H1 (cell line): ENCODE results near the gene TREM1. TPM values are rescaled to one million over a fixed set of nuclear protein-coding genes. Genes with fewer than 3 reads are reported as not detected.
A peak's percentile ranks its signal among the peaks of the same experiment; 100 is the strongest.

Source experiments
- CTCF ChIA-PET: fragments of 300-600 bp; sonication (Branson Sonifier 250); formaldehyde crosslinking; loops from one replicate; lab custom pipeline; 2021; ENCODE audit not compliant: partially characterized antibody; lab: Charles Lee
- POLR2A ChIA-PET: fragments of 300-600 bp; sonication (Branson Sonifier 250); formaldehyde crosslinking; loops from one replicate; lab custom pipeline; 2021; ENCODE audit warnings: inconsistent platforms; ENCODE audit not compliant: partially characterized antibody; lab: Charles Lee
- DNase-seq, 2 experiments: peaks; one replicate each; pipeline versions ENCODE4 v3.0.0 to v3.0.0-alpha.2; 2010 to 2022; ENCODE audit warnings: low spot score in 2 of 2, low read depth in 1 of 2, mixed read lengths in 1 of 2
- FAIRE-seq: peaks from 2 replicates; lab custom pipeline; 2011; peaks lifted over from hg19 to GRCh38; lab: Jason Lieb, UNC
- H2AFZ ChIP-seq: 2 replicates; pipeline ENCODE4 v1.8.1; 2012; ENCODE audit warnings: low read length, inconsistent platforms
- H2AK5ac ChIP-seq: 2 replicates; pipeline ENCODE4 v1.6.1; 2013; ENCODE audit warnings: low read depth, low read length
- H2BK120ac ChIP-seq: replicated peaks from 2 replicates; pipeline ENCODE3; 2013; ENCODE audit warnings: low read depth, low read length, inconsistent platforms
- H2BK12ac ChIP-seq: 2 replicates; pipeline ENCODE4 v1.6.1; 2013; ENCODE audit warnings: low read depth, low read length
- H2BK15ac ChIP-seq: 2 replicates; pipeline ENCODE4 v1.6.1; 2013; ENCODE audit warnings: low read length
- H2BK20ac ChIP-seq: 2 replicates; pipeline ENCODE4 v1.6.1; 2013; ENCODE audit warnings: low read length
- H2BK5ac ChIP-seq: 2 replicates; pipeline ENCODE4 v1.6.1; 2013; ENCODE audit warnings: low read depth, low read length
- H3K14ac ChIP-seq: 2 replicates; pipeline ENCODE4 v1.6.1; 2013; ENCODE audit warnings: inconsistent platforms; ENCODE audit not compliant: insufficient read length
- H3K18ac ChIP-seq: 2 replicates; pipeline ENCODE4 v1.6.1; 2013; ENCODE audit warnings: low read length; ENCODE audit errors: extremely low read depth
- H3K23ac ChIP-seq: 2 replicates; pipeline ENCODE4 v1.6.1; 2013; ENCODE audit warnings: inconsistent platforms; ENCODE audit not compliant: insufficient read length
- H3K23me2 ChIP-seq: 2 replicates; pipeline ENCODE4 v1.6.1; 2013; ENCODE audit warnings: low read depth, low read length
- H3K27ac ChIP-seq: 2 replicates; pipeline ENCODE4 v1.6.1; 2011; ENCODE audit warnings: low read depth, low read length, inconsistent platforms
- H3K27me3 ChIP-seq, 4 experiments: replicated peaks in 1 of 4; 1 replicate in 1 of 4; 2 replicates in 3 of 4; pipeline versions ENCODE4 v1.6.1 to v1.8.1; 2011 to 2013; ENCODE audit warnings: low read length in 3 of 4, mild to moderate bottlenecking in 3 of 4, inconsistent platforms in 2 of 4, mixed read lengths in 2 of 4, moderate library complexity in 1 of 4; ENCODE audit not compliant: control insufficient read depth in 3 of 4, insufficient read depth in 3 of 4; ENCODE audit errors: extremely low read depth in 1 of 4
- H3K36me3 ChIP-seq, 4 experiments: 2 replicates each; pipeline versions ENCODE4 v1.6.1 to v1.8.1; 2011 to 2013; ENCODE audit warnings: mild to moderate bottlenecking in 4 of 4, low read length in 3 of 4, moderate library complexity in 2 of 4, control low read depth in 1 of 4, inconsistent platforms in 1 of 4; ENCODE audit not compliant: insufficient read depth in 4 of 4, control insufficient read depth in 2 of 4
- H3K4ac ChIP-seq: replicated peaks from 2 replicates; pipeline ENCODE3; 2013; ENCODE audit warnings: low read length, low read depth, mixed read lengths, inconsistent platforms; ENCODE audit not compliant: insufficient read length
- H3K4me1 ChIP-seq, 4 experiments: replicated peaks in 1 of 4; 1 replicate in 1 of 4; 2 replicates in 3 of 4; pipeline versions ENCODE4 v1.6.1 to v1.8.1; 2011 to 2013; ENCODE audit warnings: low read length in 3 of 4, inconsistent platforms in 2 of 4, mixed read lengths in 1 of 4; ENCODE audit not compliant: insufficient read depth in 4 of 4, control insufficient read depth in 3 of 4
- H3K4me2 ChIP-seq, 2 experiments: 2 replicates each; pipeline versions ENCODE4 v1.6.1 to v1.8.1; 2011 to 2013; ENCODE audit warnings: low read depth in 2 of 2, low read length in 2 of 2, control low read depth in 1 of 2, inconsistent platforms in 1 of 2, mild to moderate bottlenecking in 1 of 2; ENCODE audit not compliant: insufficient read depth in 1 of 2
- H3K4me3 ChIP-seq, 4 experiments: fragments of 200-600, 300-600 bp in 1 of 4; sonication (generic), shearing (Covaris generic), sonication (Bioruptor Twin) in 1 of 4; 2 replicates each; pipeline versions ENCODE4 v1.5.1 to v1.8.1; 2011 to 2016; ENCODE audit warnings: low read length in 4 of 4, low read depth in 3 of 4, control low read depth in 2 of 4, inconsistent platforms in 2 of 4, mild to moderate bottlenecking in 2 of 4, mixed read lengths in 1 of 4, moderate library complexity in 1 of 4; ENCODE audit not compliant: insufficient read depth in 2 of 4; ENCODE audit errors: extremely low read depth in 1 of 4
- H3K56ac ChIP-seq: replicated peaks from 2 replicates; pipeline ENCODE3; 2013; ENCODE audit warnings: low read depth, mild to moderate bottlenecking, mixed read lengths, low read length, inconsistent platforms; ENCODE audit not compliant: insufficient read length
- H3K79me1 ChIP-seq: 2 replicates; pipeline ENCODE4 v1.6.1; 2013; ENCODE audit warnings: low read depth, low read length, control low read depth
- H3K79me2 ChIP-seq, 2 experiments: 2 replicates each; pipeline versions ENCODE4 v1.6.1 to v1.8.1; 2012 to 2013; ENCODE audit warnings: low read length in 2 of 2, mild to moderate bottlenecking in 2 of 2, inconsistent platforms in 1 of 2; ENCODE audit not compliant: insufficient read depth in 2 of 2, control insufficient read depth in 1 of 2
- H3K9ac ChIP-seq, 4 experiments: replicated peaks in 1 of 4; 1 replicate in 1 of 4; 2 replicates in 3 of 4; pipeline versions ENCODE4 v1.6.1 to v1.8.1; 2011 to 2013; ENCODE audit warnings: low read depth in 3 of 4, low read length in 3 of 4, control low read depth in 2 of 4, mild to moderate bottlenecking in 2 of 4, moderate library complexity in 2 of 4, inconsistent platforms in 1 of 4; ENCODE audit errors: extremely low read depth in 1 of 4
- H3K9me3 ChIP-seq, 2 experiments: 2 replicates each; pipeline versions ENCODE4 v1.6.1 to v1.8.1; 2012 to 2013; ENCODE audit warnings: mild to moderate bottlenecking in 2 of 2, moderate library complexity in 2 of 2, control low read depth in 1 of 2, inconsistent platforms in 1 of 2, low read depth in 1 of 2, low read length in 1 of 2, mixed read lengths in 1 of 2; ENCODE audit not compliant: insufficient read depth in 2 of 2
- H4K20me1 ChIP-seq, 2 experiments: replicated peaks in 1 of 2; 2 replicates each; pipeline versions ENCODE3 to v1.8.1; 2011 to 2013; ENCODE audit warnings: inconsistent platforms in 2 of 2, low read length in 2 of 2, mild to moderate bottlenecking in 1 of 2; ENCODE audit not compliant: insufficient read depth in 2 of 2, control insufficient read depth in 1 of 2
- H4K5ac ChIP-seq: 2 replicates; pipeline ENCODE4 v1.6.1; 2013; ENCODE audit warnings: low read length, low read depth, mixed read lengths, inconsistent platforms; ENCODE audit not compliant: insufficient read length
- H4K8ac ChIP-seq: 2 replicates; pipeline ENCODE4 v1.8.0; 2013; ENCODE audit warnings: mild to moderate bottlenecking, moderate library complexity, low read length, inconsistent platforms; ENCODE audit not compliant: insufficient read depth; ENCODE audit errors: extremely low read depth
- H4K91ac ChIP-seq: replicated peaks from 2 replicates; pipeline ENCODE3; 2013; ENCODE audit warnings: low read length, mixed read lengths, inconsistent platforms; ENCODE audit not compliant: insufficient read length
- BACH1 ChIP-seq: IDR thresholded peaks from 2 replicates; pipeline ENCODE4 v1.6.1; 2012; ENCODE audit warnings: low read length, improper control_type of control experiment
- CBX5 ChIP-seq: fragments of 300-800, 300-1000 bp; sonication (generic); IDR thresholded peaks from 2 replicates; pipeline ENCODE4 v1.7.1; 2016; ENCODE audit warnings: antibody characterized with exemption, low read length, low read depth
- CHD1 ChIP-seq: IDR thresholded peaks from 2 replicates; pipeline ENCODE4 v1.6.1; 2012; ENCODE audit warnings: low read depth, low read length, improper control_type of control experiment
- CTBP2 ChIP-seq: IDR thresholded peaks from 2 replicates; pipeline ENCODE4 v1.7.0; 2011; ENCODE audit warnings: borderline replicate concordance, mild to moderate bottlenecking, moderate library complexity, mixed read lengths, low read length; ENCODE audit not compliant: insufficient read depth, insufficient read length
- HDAC2 ChIP-seq, 2 experiments: fragments of 300-600 bp in 1 of 2; sonication (generic) in 1 of 2; IDR thresholded peaks; 2 replicates each; pipeline ENCODE4 v1.6.1; 2011 to 2012; ENCODE audit warnings: low read depth in 2 of 2, low read length in 2 of 2, mild to moderate bottlenecking in 2 of 2, moderate library complexity in 2 of 2, borderline replicate concordance in 1 of 2, inconsistent platforms in 1 of 2
- KDM4A ChIP-seq: IDR thresholded peaks from one replicate; pipeline ENCODE4 v1.7.1; 2012; ENCODE audit warnings: low read depth, mild to moderate bottlenecking, moderate library complexity, low read length, inconsistent platforms; ENCODE audit not compliant: severe bottlenecking
- KDM5A ChIP-seq: fragments of 200-600 bp; IDR thresholded peaks from 2 replicates; pipeline ENCODE4 v1.7.1; 2012; ENCODE audit warnings: mild to moderate bottlenecking, low read length, inconsistent platforms, mixed read lengths
- MAFK ChIP-seq: IDR thresholded peaks from 2 replicates; pipeline ENCODE4 v1.6.1; 2012; ENCODE audit warnings: low read depth, mild to moderate bottlenecking, improper control_type of control experiment, low read length
- RNF2 ChIP-seq: fragments of 200-900, 300-1000 bp; sonication (generic); IDR thresholded peaks from 2 replicates; pipeline ENCODE4 v1.7.1; 2016; ENCODE audit warnings: borderline replicate concordance, low read depth, mild to moderate bottlenecking, antibody characterized with exemption, low read length; ENCODE audit not compliant: poor library complexity, severe bottlenecking; ENCODE audit errors: missing control alignments
- SRF ChIP-seq: IDR thresholded peaks from 2 replicates; pipeline ENCODE4 v1.6.1; 2011; ENCODE audit warnings: mild to moderate bottlenecking, low read depth, low read length, moderate library complexity
- SUZ12 ChIP-seq: fragments of 200-600 bp; sonication (generic); IDR thresholded peaks from 2 replicates; pipeline ENCODE4 v1.6.1; 2012; ENCODE audit warnings: mild to moderate bottlenecking, inconsistent platforms, low read length, moderate library complexity, mixed read lengths
- TAF1 ChIP-seq: IDR thresholded peaks from 2 replicates; pipeline ENCODE4 v1.6.1; 2011; ENCODE audit warnings: mild to moderate bottlenecking, low read depth, low read length
- WGBS, 2 experiments: shearing (Covaris generic) in 1 of 2; methylation state at CpG; one replicate each; pipeline versions ENCODE4 v1.1.6 to v1.1.7; 2013 to 2015; ENCODE audit warnings: low lambda C conversion rate in 2 of 2, mixed read lengths in 2 of 2, inconsistent platforms in 1 of 2, low coverage in 1 of 2, missing lambda C conversion rate in 1 of 2; ENCODE audit not compliant: insufficient replicate concordance in 2 of 2, insufficient coverage in 1 of 2, insufficient read length in 1 of 2; ENCODE audit errors: extremely low coverage in 1 of 2, missing lambda C conversion rate in 1 of 2; 5-methylcytosine and 5-hydroxymethylcytosine counted together
- polyA plus RNA-seq, 7 experiments: library from polyadenylated mRNA; depleted of rRNA in 3 of 7; stranded (reverse) in 5 of 7; unstranded in 2 of 7; fragments of >200 nt in 5 of 7; fragments of 200-250 nt in 2 of 7; gene quantifications; 1 replicate in 5 of 7; 2 replicates in 1 of 7; 4 replicates in 1 of 7; pipeline versions ENCODE4 v1.2.1 to v1.2.3, GENCODE V29; 2011 to 2013; ENCODE audit warnings: missing spikeins in 2 of 7, mixed read lengths in 2 of 7
- total RNA-seq: library from RNA; stranded (reverse); fragmentation: NEBNext Ultra II Directional; extraction: Animal tissue kit (Norgen Biotek cat#: 25700); gene quantifications from 2 replicates; pipeline ENCODE4 v1.2.1, GENCODE V29; 2021

The TREM1 gene
- total and polyA plus RNA-seq, 2 of the 8 experiments (the other 6 are each of a cell fraction or from before 2014, with no cell fraction given), result not detected

DNA sequence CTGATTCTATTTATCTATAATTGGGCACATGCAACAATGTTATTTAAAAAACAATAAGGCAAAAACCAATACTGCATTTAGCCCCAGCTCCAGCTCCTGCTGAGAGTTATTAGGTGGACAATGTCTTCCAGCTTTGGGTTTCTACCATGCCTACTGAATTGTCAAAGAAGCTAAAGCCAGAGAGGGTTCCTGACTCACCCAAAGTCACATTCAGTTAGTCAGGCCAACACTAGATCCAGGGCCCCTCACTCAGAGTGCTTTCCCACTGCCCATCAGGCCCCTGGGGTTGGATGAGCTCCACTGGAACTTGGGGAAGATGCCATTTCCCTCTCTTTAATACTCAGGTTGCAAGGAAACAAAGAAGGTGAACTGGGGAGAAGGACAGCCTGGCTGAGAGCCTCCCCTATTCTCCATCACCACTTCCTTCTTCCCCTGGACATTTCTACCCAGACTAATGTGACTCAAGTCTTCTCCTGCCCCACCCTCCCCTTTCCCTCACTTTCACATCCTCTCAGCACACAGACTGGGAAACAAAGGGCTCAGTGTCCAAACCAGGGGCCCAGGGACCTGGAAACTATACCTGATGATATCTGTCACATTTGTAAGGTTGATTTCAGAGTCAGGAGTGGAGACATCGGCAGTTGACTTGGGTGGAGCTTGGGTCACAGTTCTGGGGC, 6.0 kb downstream of the TREM1 start:
- no peak overlapping the region for H3K14ac ChIP-seq
- FAIRE-seq (no peak), DNase-seq (peak in 1 of 2 experiments; percentile 14)
- no peaks in the 10 kb centered on the region; a peak in 1 of 7 replicates for H3K27me3 ChIP-seq
- ChIA-PET CTCF (interaction anchor here (0.8 to 1.4 kb wide), 4 partner anchors 17 to 50 kb away, joined by 3 to 5 read pairs (median 4); no protein-coding TSS in a partner anchor), POLR2A (no interaction called here)
- H3K79me1 ChIP-seq, result no peaks in the 10 kb centered on the region
- H2AFZ ChIP-seq, result no peak overlapping the region
- H3K56ac ChIP-seq, result no peak overlapping the region
- 0 out of 4 replicates have a peak, but pooled peaks cover 0 to 3% of the 10 kb centered on the region in 2 experiments for H3K9me3 ChIP-seq
- no peak overlapping the region for H3K18ac ChIP-seq
- no peak overlapping the region for H2BK12ac ChIP-seq
- H4K91ac ChIP-seq, result no peak overlapping the region
- no peak overlapping the region for H3K4me2 ChIP-seq
- no peak overlapping the region for H3K9ac ChIP-seq
- no peak overlapping the region for H4K8ac ChIP-seq
- H3K27ac ChIP-seq, result no peak overlapping the region
- H2BK5ac ChIP-seq, result no peak overlapping the region
- H3K36me3 ChIP-seq, result no peaks in the 10 kb centered on the region
- no peaks in the 10 kb centered on the region for H3K79me2 ChIP-seq
- H4K20me1 ChIP-seq, result no peaks in the 10 kb centered on the region
- H3K23ac ChIP-seq, result no peak overlapping the region
- no peak overlapping the region for H4K5ac ChIP-seq
- WGBS, 2 experiments, result 83% methylated on average over 1 of the region's 1 CpG; no CpG with 5 or more reads in 1 of the 2 experiments
- H3K4me1 ChIP-seq, result peaks cover 0 to 3% (median 0%) of the 10 kb centered on the region in 4 experiments; a peak in 2 of 7 replicates
- H2BK20ac ChIP-seq, result no peak overlapping the region
- no peak overlapping the region for H3K4me3 ChIP-seq
- H3K4ac ChIP-seq, result no peak overlapping the region
- no peak overlapping the region for H2BK15ac ChIP-seq
- H2BK120ac ChIP-seq, result no peak overlapping the region
- no peak overlapping the region for H2AK5ac ChIP-seq
- H3K23me2 ChIP-seq, result peaks cover 3% of the 10 kb centered on the region; the same call in 1 of the 2 replicates
- TF ChIP-seq BACH1, result no peak
- no peak for TF ChIP-seq CBX5
- TF ChIP-seq KDM5A, result no peak
- no peak for TF ChIP-seq SUZ12
- TF ChIP-seq RNF2, result no peak
- TF ChIP-seq CTBP2, result no peak
- no peak for TF ChIP-seq KDM4A
- no peak for TF ChIP-seq MAFK
- TF ChIP-seq SRF, result no peak
- TF ChIP-seq HDAC2 (IDR thresholded peaks at IDR 0.05; ENCODE audit: borderline replicate concordance in 1 of 2, low read depth in 2 of 2, low read length in 2 of 2), result no peak
- no peak for TF ChIP-seq TAF1
- no peak for TF ChIP-seq CHD1
